ENCODE results near the gene POLA2.

DNA sequence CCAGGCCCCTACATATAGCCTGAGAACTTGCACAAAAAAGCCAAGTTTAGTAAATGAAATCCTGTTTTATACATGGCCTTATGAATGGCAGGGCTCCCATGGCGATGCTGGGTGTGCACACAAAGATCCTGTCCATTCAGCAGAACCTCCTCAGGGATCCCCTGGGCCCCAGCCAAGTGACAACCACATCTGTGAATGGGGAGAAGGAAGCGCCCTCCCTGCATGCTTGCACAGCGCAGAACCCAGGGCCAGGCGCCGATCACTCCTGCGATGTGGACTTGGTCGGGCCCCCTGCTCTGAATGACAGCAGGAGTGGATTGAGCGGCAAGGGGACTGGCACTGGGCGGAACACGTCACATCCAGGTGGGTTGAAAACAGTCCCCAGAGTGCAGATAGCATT is 48.5 kb downstream of the POLA2 start:
- TF ChIP-seq CTCF (IDR thresholded peaks at IDR 0.05; ENCODE audit: low read depth, low read length) (no peak), POLR2A (IDR thresholded peaks at IDR 0.05; ENCODE audit: extremely low read depth, insufficient read length) (no peak), MYC (IDR thresholded peaks at IDR 0.05; ENCODE audit: low read depth, low read length) (no peak)
- TF ChIP-seq, protein P1, sequence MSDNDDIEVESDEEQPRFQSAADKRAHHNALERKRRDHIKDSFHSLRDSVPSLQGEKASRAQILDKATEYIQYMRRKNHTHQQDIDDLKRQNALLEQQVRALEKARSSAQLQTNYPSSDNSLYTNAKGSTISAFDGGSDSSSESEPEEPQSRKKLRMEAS (IDR thresholded peaks at IDR 0.05; ENCODE audit: low read depth, low read length), result no peak
